ENCODE measurements around the gene NCOA4. TPM values are rescaled to one million over a fixed set of nuclear protein-coding genes. Genes with fewer than 3 reads are reported as not detected.
A peak's percentile ranks its signal among the peaks of the same experiment; 100 is the strongest.

NCOA4 gene
- total RNA-seq, 1 donor from 2014 or later: 103 TPM

DNA sequence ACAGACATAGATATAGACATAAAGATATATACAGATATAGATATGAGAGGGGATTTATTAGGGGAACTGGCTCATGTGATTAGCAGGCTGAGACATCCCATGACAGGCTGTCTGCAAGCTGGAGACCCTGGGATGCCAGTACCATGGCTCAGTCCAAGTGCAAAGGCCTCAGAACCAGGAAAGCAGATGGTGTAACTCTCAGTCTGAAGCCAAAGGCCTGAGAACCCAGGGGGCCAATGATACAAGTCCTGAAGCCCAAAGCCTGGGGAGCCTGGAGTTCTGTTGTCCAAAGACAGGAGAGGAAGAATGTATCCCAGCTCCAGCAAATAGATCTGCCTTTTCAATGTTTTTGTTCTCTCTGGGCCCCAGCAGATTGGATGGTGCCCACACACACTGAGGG, 5.5 kb downstream of the NCOA4 start:
- Mint-ChIP-seq H3K9me3 (no peaks in the 10 kb centered on the region), H3K4me3 (ENCODE audit: low read depth) (no peak overlapping the region), H3K4me1 (ENCODE audit: low read depth) (peaks cover 61% of the 10 kb centered on the region), H3K27me3 (ENCODE audit: low read depth) (no peaks in the 10 kb centered on the region), H3K36me3 (ENCODE audit: low read depth) (peaks cover 23% of the 10 kb centered on the region), H3K27ac (peak overlapping the region; percentile 19)
- DNase-seq (ENCODE audit: low spot score): no peak
- intact Hi-C loops (cut with micrococcal nuclease): loop anchor here (5.0 kb wide), 2 partner anchors 53 to 433 kb away; partner anchors contain the start of gene TIMM23

DNA sequence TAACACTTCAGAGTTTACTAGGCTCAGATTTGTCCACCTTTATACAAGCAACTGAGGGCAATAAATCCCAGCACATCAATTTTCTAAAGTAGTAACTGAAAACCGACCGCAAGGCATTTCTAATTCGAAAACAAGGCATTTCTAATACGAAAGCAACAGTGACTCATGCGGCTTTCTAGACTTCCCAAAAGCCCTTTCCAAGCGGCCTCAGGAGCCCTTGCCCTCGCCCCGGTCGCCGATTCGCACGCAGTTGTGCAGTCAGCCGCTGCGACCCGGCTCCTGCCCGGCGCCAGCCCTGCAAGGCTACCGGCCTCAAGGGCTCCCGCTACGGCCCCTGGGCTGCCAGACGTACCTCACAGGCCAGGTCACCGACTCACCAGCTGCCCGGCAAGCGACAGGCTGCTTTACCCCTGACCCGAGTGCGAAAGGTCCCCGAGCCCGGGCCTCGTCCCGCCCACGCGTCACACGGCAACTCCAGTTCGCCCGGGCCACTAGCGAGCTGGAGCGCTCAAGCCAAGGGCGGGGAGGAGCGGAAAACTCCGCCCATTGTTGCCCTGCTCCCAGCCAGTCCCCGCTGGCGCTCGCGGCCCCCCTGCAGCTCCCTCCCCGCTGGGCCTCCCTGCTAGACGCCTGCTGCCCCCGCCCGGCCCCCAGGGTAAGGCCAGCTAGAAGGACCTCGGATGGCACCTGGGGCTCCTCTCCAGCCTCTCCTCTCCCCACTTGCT, 7.3 kb downstream of the NCOA4 start:
- Mint-ChIP-seq H3K27ac (peak overlapping the region; percentile 84), H3K4me1 (ENCODE audit: low read depth) (peaks cover 62% of the 10 kb centered on the region), H3K9me3 (no peaks in the 10 kb centered on the region), H3K4me3 (ENCODE audit: low read depth) (peak overlapping the region; percentile 82), H3K27me3 (ENCODE audit: low read depth) (no peaks in the 10 kb centered on the region), H3K36me3 (ENCODE audit: low read depth) (peaks cover 17% of the 10 kb centered on the region)
- intact Hi-C loops (cut with micrococcal nuclease): no loop called here
- peak; percentile 76 for DNase-seq (ENCODE audit: low spot score)

DNA sequence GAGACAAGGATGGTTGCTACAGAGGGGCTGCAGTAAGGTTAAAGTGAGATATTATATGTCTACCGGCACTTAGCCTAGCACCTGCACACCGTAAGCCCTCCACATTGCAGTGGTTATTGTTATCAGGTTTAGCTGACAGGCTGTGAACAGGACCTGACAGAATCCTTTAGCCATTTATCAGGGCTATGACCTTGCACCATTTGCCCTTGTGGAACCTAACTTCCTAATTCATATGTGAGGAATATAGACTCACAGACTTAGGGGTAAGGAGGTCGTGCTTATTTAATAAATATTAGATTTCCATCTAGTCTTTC, 10.1 kb downstream of the NCOA4 start:
- Mint-ChIP-seq H3K27ac (no peak overlapping the region), H3K36me3 (ENCODE audit: low read depth) (peaks cover 21% of the 10 kb centered on the region), H3K9me3 (no peaks in the 10 kb centered on the region), H3K4me3 (ENCODE audit: low read depth) (no peak overlapping the region), H3K4me1 (ENCODE audit: low read depth) (peaks cover 50% of the 10 kb centered on the region), H3K27me3 (ENCODE audit: low read depth) (no peaks in the 10 kb centered on the region)
- DNase-seq (ENCODE audit: low spot score): no peak
- intact Hi-C loops (cut with micrococcal nuclease): no loop called here

DNA sequence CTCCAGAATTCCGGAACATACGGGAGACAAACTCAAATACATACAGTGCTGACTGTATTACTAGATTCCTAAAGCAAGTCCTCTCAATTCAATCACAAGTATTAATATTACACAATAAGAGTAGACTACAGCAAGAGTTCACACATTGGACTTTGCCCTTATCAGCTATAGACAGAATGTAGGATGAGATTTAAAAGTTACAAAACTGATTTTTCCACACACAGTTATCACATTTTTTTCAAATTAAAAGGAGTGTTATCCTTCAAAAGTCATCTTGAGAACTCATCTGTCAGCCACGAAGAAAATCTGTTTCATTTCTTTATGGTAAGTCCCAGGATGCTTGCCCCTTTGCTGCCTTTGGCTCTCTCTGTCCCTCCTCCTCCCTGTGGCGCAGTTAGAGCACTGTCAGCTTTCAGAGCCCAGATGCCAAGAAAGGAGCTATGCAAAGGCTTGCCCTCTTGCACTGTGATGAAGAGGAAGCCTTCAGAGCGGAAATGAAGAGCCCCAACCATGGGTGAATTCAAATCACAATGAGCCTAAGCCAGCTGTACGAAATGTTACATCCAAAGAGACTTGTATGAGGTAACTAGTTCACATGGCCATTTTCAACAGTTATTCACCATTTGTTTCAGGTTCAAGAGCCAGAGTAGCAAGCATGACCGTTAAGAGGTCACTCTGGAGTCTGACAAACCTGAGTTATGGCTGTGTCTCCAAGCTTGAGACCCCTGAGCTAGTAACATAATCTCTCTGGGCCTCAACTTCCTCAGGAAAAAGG, 10.7 kb downstream of the NCOA4 start:
- DNase-seq (ENCODE audit: low spot score): no peak
- peaks cover 50% of the 10 kb centered on the region for H3K4me1 Mint-ChIP-seq (ENCODE audit: low read depth)
- H3K4me3 Mint-ChIP-seq (ENCODE audit: low read depth): no peak overlapping the region
- peaks cover 25% of the 10 kb centered on the region for H3K36me3 Mint-ChIP-seq (ENCODE audit: low read depth)
- intact Hi-C loops (cut with micrococcal nuclease): loop anchor here (1.0 kb wide), 1 partner anchor 15 kb away; no protein-coding TSS in a partner anchor
- no peaks in the 10 kb centered on the region for H3K9me3 Mint-ChIP-seq
- H3K27me3 Mint-ChIP-seq (ENCODE audit: low read depth): no peaks in the 10 kb centered on the region
- peak overlapping the region; percentile 51 for H3K27ac Mint-ChIP-seq

DNA sequence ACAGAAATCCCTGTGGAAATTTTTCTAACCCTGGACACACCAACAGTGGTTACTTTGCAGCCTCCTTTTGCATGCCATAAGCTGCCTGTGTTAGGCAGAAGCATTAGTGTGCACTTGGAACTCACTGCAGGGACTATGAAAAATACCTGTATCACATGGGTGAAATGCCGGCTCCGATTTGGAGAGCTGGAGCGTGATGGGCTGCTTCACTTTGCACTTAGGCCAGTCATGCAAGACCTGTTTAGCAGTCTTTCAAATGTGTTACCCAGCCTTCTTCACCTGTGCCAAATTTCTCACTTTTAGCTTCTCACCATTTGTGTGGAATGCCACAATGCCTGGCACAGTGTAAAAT, 11.3 kb downstream of the NCOA4 start:
- Mint-ChIP-seq H3K36me3 (ENCODE audit: low read depth) (peaks cover 31% of the 10 kb centered on the region), H3K9me3 (no peaks in the 10 kb centered on the region), H3K27me3 (ENCODE audit: low read depth) (no peaks in the 10 kb centered on the region), H3K4me1 (ENCODE audit: low read depth) (peaks cover 45% of the 10 kb centered on the region), H3K27ac (no peak overlapping the region), H3K4me3 (ENCODE audit: low read depth) (no peak overlapping the region)
- intact Hi-C loops (cut with micrococcal nuclease): loop anchor here (1.0 kb wide), 1 partner anchor 15 kb away; no protein-coding TSS in a partner anchor
- DNase-seq (ENCODE audit: low spot score): no peak

DNA sequence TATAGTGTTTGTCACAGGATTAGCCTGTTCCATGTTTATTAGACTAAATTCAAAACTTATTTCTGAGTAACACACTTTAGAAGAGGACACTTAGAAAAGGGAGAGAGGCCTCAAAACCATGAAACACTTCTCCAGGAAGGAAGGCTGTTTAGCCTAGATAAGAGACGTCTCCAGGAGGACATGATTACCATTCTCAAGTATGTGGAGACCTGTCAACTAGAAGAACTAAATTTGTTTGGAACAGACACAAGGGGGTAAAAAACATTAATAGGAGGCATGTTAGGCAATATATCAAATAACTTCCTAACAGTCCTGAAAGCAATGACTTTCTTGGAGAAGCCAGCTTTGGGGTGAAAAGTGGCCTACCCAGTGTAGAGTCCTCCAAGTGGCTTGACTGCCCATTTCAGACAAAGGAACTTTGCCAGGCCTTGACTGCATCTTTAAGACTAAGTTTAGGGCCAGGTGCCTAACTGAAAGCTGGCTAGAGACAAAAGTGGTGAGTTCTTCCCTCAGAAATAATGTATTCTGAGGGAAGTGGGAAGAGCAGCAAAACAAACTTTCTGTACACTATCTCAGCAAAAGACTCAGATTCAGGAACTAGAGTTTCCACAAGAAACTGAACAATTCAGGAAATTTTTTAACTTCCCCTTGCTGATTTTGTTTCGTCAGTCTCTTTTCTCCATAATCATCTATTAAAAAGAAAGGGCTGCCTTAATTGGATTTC, 11.8 kb downstream of the NCOA4 start:
- H3K9me3 Mint-ChIP-seq: no peaks in the 10 kb centered on the region
- no peak overlapping the region for H3K4me3 Mint-ChIP-seq (ENCODE audit: low read depth)
- no peak for DNase-seq (ENCODE audit: low spot score)
- no peaks in the 10 kb centered on the region for H3K27me3 Mint-ChIP-seq (ENCODE audit: low read depth)
- intact Hi-C loops (cut with micrococcal nuclease): loop anchor here (1.0 kb wide), 1 partner anchor 14 kb away; no protein-coding TSS in a partner anchor
- H3K4me1 Mint-ChIP-seq (ENCODE audit: low read depth): peaks cover 40% of the 10 kb centered on the region
- H3K36me3 Mint-ChIP-seq (ENCODE audit: low read depth): peaks cover 35% of the 10 kb centered on the region
- no peak overlapping the region for H3K27ac Mint-ChIP-seq

DNA sequence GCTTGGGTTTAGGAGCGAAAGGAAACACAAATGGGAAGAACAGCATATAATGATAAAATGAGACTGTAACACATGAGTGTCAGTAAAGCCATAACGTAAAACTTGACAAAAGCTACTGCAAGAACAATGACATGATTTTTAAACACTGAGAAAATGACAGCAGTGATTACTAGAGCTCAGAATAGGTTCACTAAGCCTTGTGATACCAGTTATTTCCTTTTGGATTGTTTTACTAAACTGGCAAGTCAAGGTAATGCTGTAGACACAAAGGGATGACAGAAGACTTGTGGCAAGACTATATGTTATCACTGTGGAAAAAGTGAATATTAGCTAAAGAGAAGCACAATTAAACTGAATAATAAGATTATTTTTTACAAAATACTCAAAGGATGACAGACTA, 12.7 kb downstream of the NCOA4 start:
- Mint-ChIP-seq H3K27ac (no peak overlapping the region), H3K27me3 (ENCODE audit: low read depth) (no peaks in the 10 kb centered on the region), H3K4me1 (ENCODE audit: low read depth) (peaks cover 38% of the 10 kb centered on the region), H3K9me3 (no peaks in the 10 kb centered on the region), H3K36me3 (ENCODE audit: low read depth) (peaks cover 41% of the 10 kb centered on the region), H3K4me3 (ENCODE audit: low read depth) (no peak overlapping the region)
- DNase-seq (ENCODE audit: low spot score): no peak
- intact Hi-C loops (cut with micrococcal nuclease): no loop called here

DNA sequence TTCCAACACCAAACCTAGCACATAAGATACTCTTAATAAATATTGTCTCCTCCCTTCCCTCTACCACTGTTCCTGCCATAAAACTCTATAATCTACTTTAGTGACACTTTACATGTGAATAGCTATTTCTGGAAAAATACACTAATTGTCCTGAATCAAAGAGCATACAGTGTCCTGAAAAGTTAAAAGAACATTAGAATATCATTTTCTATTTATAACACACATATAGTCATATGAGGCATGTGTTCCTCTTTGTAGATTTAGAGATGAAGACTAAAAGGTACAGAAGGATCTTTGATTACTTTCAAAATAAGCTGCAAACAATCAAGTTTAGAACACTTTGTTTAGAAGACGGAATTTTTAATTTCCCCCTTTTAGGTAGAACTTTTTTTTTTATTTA, 13.6 kb downstream of the NCOA4 start:
- Mint-ChIP-seq H3K27me3 (ENCODE audit: low read depth) (no peaks in the 10 kb centered on the region), H3K4me1 (ENCODE audit: low read depth) (peaks cover 33% of the 10 kb centered on the region), H3K9me3 (no peaks in the 10 kb centered on the region), H3K36me3 (ENCODE audit: low read depth) (peaks cover 42% of the 10 kb centered on the region), H3K4me3 (ENCODE audit: low read depth) (no peak overlapping the region), H3K27ac (no peak overlapping the region)
- intact Hi-C loops (cut with micrococcal nuclease): no loop called here
- no peak for DNase-seq (ENCODE audit: low spot score)

DNA sequence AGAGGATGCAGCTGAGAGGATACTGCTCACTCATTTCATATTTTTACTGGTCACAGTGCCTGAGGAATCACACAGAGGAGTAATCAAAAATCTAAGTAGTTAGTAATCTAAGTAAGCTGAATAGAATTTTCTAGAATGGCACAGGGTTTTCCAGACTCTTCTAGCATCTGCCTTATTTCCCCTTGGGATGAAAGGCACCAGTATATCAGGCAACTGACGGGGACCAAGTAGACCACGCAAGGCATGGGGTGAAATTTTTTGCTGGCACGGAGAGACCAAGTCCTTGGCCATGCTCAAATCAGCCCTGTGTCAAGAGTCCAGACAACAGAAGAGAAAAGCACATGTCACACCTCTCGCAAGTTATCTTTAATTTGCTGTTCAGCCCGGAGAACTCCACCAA, 14.2 kb downstream of the NCOA4 start:
- Mint-ChIP-seq H3K4me3 (ENCODE audit: low read depth) (no peak overlapping the region), H3K9me3 (no peaks in the 10 kb centered on the region), H3K4me1 (ENCODE audit: low read depth) (peaks cover 31% of the 10 kb centered on the region), H3K27me3 (ENCODE audit: low read depth) (no peaks in the 10 kb centered on the region), H3K36me3 (ENCODE audit: low read depth) (peaks cover 45% of the 10 kb centered on the region), H3K27ac (no peak overlapping the region)
- intact Hi-C loops (cut with micrococcal nuclease): no loop called here
- DNase-seq (ENCODE audit: low spot score): no peak

DNA sequence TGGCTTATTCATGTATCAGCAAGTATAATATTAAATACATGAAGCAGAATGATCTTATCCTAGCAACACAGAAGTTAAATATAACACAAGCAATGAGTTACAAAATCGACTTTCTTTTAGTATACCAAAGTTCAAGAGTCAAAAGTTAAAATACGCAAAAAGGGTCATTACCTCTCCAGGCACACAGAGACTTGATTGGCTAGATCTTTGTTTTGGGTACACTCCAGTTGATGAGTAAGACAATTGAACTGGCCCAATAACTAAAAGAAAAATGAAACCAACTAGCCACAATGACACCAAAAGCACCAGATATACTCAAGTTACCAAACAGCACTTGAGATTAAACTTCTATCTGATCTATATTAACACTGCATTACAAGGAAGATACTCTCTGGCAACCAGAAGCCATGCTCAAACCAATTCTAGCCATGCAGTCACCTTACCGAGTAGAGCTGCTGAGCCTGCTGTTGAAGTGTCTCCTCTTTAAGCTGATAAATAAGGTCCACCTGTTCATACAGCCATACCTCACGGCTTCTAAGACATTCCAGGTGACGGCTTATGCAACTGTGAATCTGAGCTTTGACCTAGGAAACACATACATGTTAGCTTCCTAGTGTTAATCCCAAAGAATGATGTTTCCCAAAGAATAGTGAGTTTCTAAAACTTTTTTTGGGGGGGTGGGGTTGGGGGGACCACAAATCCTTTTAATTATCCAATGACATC, 15.6 kb downstream of the NCOA4 start:
- no peaks in the 10 kb centered on the region for H3K27me3 Mint-ChIP-seq (ENCODE audit: low read depth)
- peaks cover 20% of the 10 kb centered on the region for H3K4me1 Mint-ChIP-seq (ENCODE audit: low read depth)
- no peaks in the 10 kb centered on the region for H3K9me3 Mint-ChIP-seq
- H3K27ac Mint-ChIP-seq: no peak overlapping the region
- no peak overlapping the region for H3K4me3 Mint-ChIP-seq (ENCODE audit: low read depth)
- no peak for DNase-seq (ENCODE audit: low spot score)
- intact Hi-C loops (cut with micrococcal nuclease): no loop called here
- peaks cover 56% of the 10 kb centered on the region for H3K36me3 Mint-ChIP-seq (ENCODE audit: low read depth)

DNA sequence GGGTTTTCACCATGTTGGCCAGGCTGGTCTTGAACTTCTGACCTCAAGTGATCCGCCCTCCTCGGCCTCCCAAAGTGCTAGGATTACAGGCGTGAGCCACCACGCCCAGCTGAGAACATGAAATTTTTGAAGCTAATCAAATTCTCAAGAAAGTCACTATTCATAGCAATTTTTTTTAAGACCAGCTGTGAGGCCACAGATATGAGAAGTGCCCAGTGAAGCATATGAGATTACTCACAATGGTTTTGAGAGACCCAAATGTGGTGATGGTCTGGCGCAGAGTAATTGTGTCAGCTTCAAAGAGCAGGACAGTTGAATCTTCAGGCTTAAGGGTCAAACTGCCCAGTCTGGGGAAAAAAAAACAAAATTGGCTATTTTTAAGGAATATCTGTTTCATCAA, 16.2 kb downstream of the NCOA4 start:
- H3K4me3 Mint-ChIP-seq (ENCODE audit: low read depth): no peak overlapping the region
- H3K9me3 Mint-ChIP-seq: no peaks in the 10 kb centered on the region
- no peak for DNase-seq (ENCODE audit: low spot score)
- H3K27me3 Mint-ChIP-seq (ENCODE audit: low read depth): no peaks in the 10 kb centered on the region
- intact Hi-C loops (cut with micrococcal nuclease): no loop called here
- H3K4me1 Mint-ChIP-seq (ENCODE audit: low read depth): peaks cover 14% of the 10 kb centered on the region
- no peak overlapping the region for H3K27ac Mint-ChIP-seq
- H3K36me3 Mint-ChIP-seq (ENCODE audit: low read depth): peaks cover 63% of the 10 kb centered on the region

DNA sequence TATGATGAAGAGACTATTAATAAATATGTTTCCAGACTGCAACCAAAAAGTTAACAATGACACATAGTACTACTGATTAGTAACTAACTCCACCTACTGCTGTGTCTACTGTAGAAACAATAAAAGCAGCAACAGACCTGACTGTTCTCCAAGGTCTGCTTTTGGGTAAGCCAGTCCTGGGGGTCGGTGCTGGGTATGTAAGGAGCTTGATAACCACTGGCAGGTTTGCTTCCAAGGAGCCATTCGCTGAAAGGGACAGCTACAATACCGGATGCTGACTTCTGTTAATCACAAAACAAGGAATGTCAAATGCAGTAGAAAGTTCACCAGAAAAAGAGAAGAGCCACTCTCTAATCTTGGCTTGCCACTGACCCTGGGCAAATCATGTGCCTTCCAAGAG, 17.7 kb downstream of the NCOA4 start:
- Mint-ChIP-seq H3K27ac (no peak overlapping the region), H3K4me3 (ENCODE audit: low read depth) (no peak overlapping the region), H3K9me3 (no peaks in the 10 kb centered on the region), H3K4me1 (ENCODE audit: low read depth) (peaks cover 5% of the 10 kb centered on the region), H3K27me3 (ENCODE audit: low read depth) (no peaks in the 10 kb centered on the region), H3K36me3 (ENCODE audit: low read depth) (peaks cover 76% of the 10 kb centered on the region)
- intact Hi-C loops (cut with micrococcal nuclease): no loop called here
- no peak for DNase-seq (ENCODE audit: low spot score)

Data from activated T-helper 2 cell treated with anti-CD3 and anti-CD28 coated beads, Interferon-gamma antibody, Interleukin-2, Interleukin-4, amounts not matched to agents 10 μg/mL and 5 μg/mL and 100 μg/mL, durations not matched to agents 14 hours and 24 hours and 36 hours (primary cell).